K562 treated with DMSO at 1 percent for 12 hours (cell line): ENCODE measurements around the gene BMF. TPM values are rescaled to one million over a fixed set of nuclear protein-coding genes. Genes with fewer than 3 reads are reported as not detected.

Source experiments
- total RNA-seq: library from RNA; unstranded; fragments of 300-600 nt; gene quantifications from 2 replicates; pipeline ENCODE4 v1.2.3, GENCODE V29; 2022; ENCODE audit not compliant: insufficient read depth

BMF gene, protein sequence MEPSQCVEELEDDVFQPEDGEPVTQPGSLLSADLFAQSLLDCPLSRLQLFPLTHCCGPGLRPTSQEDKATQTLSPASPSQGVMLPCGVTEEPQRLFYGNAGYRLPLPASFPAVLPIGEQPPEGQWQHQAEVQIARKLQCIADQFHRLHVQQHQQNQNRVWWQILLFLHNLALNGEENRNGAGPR
- 11.8 and 20.0 TPM in 2 replicates for total RNA-seq

DNA sequence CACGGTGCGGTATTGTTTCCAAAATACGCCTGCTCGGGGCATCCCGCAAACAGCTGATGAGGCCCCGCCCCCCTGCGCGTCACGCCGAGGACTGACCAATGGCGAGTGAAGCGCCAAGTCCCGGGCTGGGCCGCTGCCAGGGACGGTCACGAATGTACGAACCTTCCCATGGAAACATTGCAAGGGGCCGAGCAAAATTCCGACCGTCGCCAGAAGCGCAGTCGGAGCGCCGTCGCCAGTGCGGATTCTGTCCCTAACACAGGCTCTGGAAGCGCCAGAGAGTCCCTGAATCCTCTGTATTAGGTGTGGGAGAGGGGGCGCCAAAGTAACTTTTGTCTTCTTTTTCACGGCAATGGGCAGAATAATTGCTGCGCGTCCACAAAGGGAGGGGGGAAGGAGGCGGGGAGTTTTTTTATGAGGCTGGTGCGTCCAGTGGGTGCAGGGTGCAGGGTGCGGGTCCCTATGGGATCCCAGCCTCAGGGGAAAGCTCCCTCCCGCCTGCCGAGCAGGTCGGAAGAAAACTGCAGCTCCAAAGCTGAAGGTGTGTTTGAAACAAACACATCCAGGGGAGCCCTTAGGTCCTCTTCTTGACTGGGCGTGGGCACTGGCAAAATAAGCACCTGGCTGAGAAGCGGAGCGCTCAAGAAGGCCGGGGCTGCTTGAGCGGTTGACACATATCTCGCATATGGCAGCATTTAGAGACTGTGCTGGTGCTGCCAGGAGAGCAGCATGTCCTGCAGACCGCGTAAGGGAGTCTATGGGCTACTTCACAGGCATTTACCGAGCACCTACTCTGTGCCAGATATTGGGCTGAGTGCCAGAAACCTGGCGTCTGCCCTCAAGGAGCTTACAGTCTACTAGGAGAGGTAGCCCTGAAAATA, at the start of gene BMF:
Gene BMF (minus strand): TSS at position 25 of the 881 bp plus-strand sequence. CDS start 2,793 bp downstream, outside the sequence.

DNA sequence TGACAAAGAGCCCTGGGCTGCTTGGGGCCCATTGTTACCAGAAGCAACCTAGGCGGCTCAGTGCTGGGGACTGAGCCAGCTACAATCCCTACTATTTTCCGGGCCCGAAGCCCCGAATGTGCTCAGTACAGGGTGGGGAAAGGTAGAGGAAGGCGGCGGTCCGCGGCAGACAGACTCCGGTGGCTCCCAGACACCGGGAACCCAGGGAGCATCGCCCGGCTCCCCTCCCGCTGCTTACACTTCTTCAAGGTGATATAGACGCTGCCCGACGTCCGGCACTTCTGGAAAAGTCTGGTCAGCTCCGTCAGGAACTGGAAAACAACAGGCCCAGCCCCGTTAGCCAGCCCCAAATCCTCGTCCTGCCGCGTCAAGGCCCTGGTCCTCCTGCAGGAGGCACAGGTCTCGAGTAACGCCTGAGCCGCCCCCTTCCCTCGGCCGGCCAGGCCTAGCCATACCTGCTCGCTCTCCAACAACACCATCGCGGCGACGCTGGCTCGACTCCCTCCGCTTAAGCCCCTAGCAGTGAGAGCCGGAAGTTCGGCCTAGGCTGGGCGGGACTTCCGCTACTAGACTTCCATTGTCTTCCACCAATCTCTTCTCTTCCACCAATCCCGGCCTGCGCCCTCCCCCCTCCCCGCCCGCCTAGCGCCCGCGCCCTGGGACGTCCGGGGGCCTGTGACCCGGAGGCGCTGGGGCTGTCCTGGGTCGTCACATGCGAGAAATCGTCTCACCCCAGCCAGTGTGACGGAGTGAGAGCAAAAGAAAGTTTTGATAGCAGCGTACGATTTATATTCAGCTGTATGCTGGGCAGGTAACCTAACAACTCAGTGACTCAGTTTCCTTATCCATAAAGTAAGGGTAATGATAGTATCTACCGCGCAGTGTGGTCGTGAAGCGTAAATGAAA, 69.8 kb downstream of the BMF start, which contains the start of gene SRP14:
Gene SRP14 (minus strand): TSS at position 544 of the 906 bp plus-strand sequence. CDS start 65 bp downstream, at position 479.

Other genes with a start within 250 kb of the BMF start
- 1.8 and 4.8 TPM in 2 replicates for gene GPR176, start 188.6 kb downstream of the BMF start, total RNA-seq
- 19.0 and 42.4 TPM in 2 replicates for gene EIF2AK4, start 174.8 kb downstream of the BMF start, total RNA-seq
- 282 and 299 TPM in 2 replicates for gene SRP14, start 69.7 kb downstream of the BMF start, total RNA-seq
- 15.6 and 50.3 TPM in 2 replicates for gene BUB1B, start 52.2 kb upstream of the BMF start, total RNA-seq
- 0.44 TPM in 1 of 2 replicates, not detected in the other for gene PAK6, start 130.2 kb upstream of the BMF start, total RNA-seq
- gene ANKRD63, start 174.2 kb upstream of the BMF start, total RNA-seq = 1.2 TPM in 1 of 2 replicates, not detected in the other
- gene PLCB2, start 199.1 kb upstream of the BMF start, total RNA-seq = 4.1 and 7.1 TPM in 2 replicates
- 14.7 and 22.7 TPM in 2 replicates for gene INAFM2, start 214.8 kb upstream of the BMF start, total RNA-seq
- 0.32 and 0.83 TPM in 2 replicates for gene CCDC9B, start 232.1 kb upstream of the BMF start, total RNA-seq
- gene PHGR1, start 242.2 kb upstream of the BMF start, total RNA-seq = not detected in 2 replicates
- gene DISP2, start 249.3 kb upstream of the BMF start, total RNA-seq = 0.06 TPM in 1 of 2 replicates, not detected in the other